Activated naive CD4-positive, alpha-beta T cell treated with anti-CD3 and anti-CD28 coated beads, Interleukin-2, amount 50 U/mL, for 24 hours (primary cell): ENCODE data around the gene MIOX.

ENCODE experiments used
- H3K27ac Mint-ChIP-seq: one replicate; pipeline ENCODE4 v1.8.0; 2021; ENCODE audit warnings: mild to moderate bottlenecking, mixed read lengths
- H3K27me3 Mint-ChIP-seq: one replicate; pipeline ENCODE4 v1.8.0; 2021; ENCODE audit warnings: mixed read lengths
- H3K36me3 Mint-ChIP-seq: one replicate; pipeline ENCODE4 v1.8.0; 2021; ENCODE audit warnings: mixed read lengths
- H3K4me1 Mint-ChIP-seq: one replicate; pipeline ENCODE4 v1.8.0; 2021; ENCODE audit warnings: mixed read lengths
- H3K4me3 Mint-ChIP-seq: one replicate; pipeline ENCODE4 v1.8.0; 2021; ENCODE audit warnings: mild to moderate bottlenecking, mixed read lengths
- H3K9me3 Mint-ChIP-seq: one replicate; pipeline ENCODE4 v1.8.0; 2021; ENCODE audit warnings: mixed read lengths

The MIOX gene

GRCh38 chr22:50490531-50491308 lies 4.1 kb downstream of the MIOX start:
- Mint-ChIP-seq H3K4me1 (peaks cover 7% of the 10 kb centered on the region), H3K36me3 (no peaks in the 10 kb centered on the region), H3K27me3 (no peaks in the 10 kb centered on the region), H3K4me3 (peak overlapping the region; percentile 38), H3K27ac (no peak overlapping the region), H3K9me3 (no peaks in the 10 kb centered on the region)

- Mint-ChIP-seq H3K4me1 (peaks cover 4% of the 10 kb centered on the region), H3K9me3 (no peaks in the 10 kb centered on the region), H3K27ac (no peak overlapping the region), H3K27me3 (no peaks in the 10 kb centered on the region), H3K4me3 (no peak overlapping the region), H3K36me3 (no peaks in the 10 kb centered on the region)
Observed at GRCh38 chr22:50497093-50497492, 10.4 kb downstream of the MIOX start.

GRCh38 chr22:50498322-50498890 lies 11.7 kb downstream of the MIOX start:
- Mint-ChIP-seq H3K27me3 (no peaks in the 10 kb centered on the region), H3K9me3 (no peaks in the 10 kb centered on the region), H3K4me3 (no peak overlapping the region), H3K36me3 (no peaks in the 10 kb centered on the region), H3K4me1 (peaks cover 4% of the 10 kb centered on the region), H3K27ac (no peak overlapping the region)

GRCh38 chr22:50500452-50500851 lies 13.8 kb downstream of the MIOX start:
- H3K4me1 Mint-ChIP-seq: peaks cover 4% of the 10 kb centered on the region
- H3K36me3 Mint-ChIP-seq: no peaks in the 10 kb centered on the region
- H3K9me3 Mint-ChIP-seq: no peaks in the 10 kb centered on the region
- H3K27ac Mint-ChIP-seq: peak overlapping the region; percentile 26
- no peaks in the 10 kb centered on the region for H3K27me3 Mint-ChIP-seq
- no peak overlapping the region for H3K4me3 Mint-ChIP-seq

- no peaks in the 10 kb centered on the region for H3K9me3 Mint-ChIP-seq
- no peak overlapping the region for H3K27ac Mint-ChIP-seq
- no peaks in the 10 kb centered on the region for H3K36me3 Mint-ChIP-seq
- peaks cover 4% of the 10 kb centered on the region for H3K4me1 Mint-ChIP-seq
- no peaks in the 10 kb centered on the region for H3K27me3 Mint-ChIP-seq
- H3K4me3 Mint-ChIP-seq: no peak overlapping the region
Observed at GRCh38 chr22:50502096-50502495, 15.4 kb downstream of the MIOX start.

- H3K27me3 Mint-ChIP-seq: no peaks in the 10 kb centered on the region
- H3K4me3 Mint-ChIP-seq: no peak overlapping the region
- H3K36me3 Mint-ChIP-seq: no peaks in the 10 kb centered on the region
- H3K9me3 Mint-ChIP-seq: no peaks in the 10 kb centered on the region
- peaks cover 4% of the 10 kb centered on the region for H3K4me1 Mint-ChIP-seq
- H3K27ac Mint-ChIP-seq: no peak overlapping the region
Observed at GRCh38 chr22:50502628-50503474, 16.2 kb downstream of the MIOX start.

- no peaks in the 10 kb centered on the region for H3K9me3 Mint-ChIP-seq
- peaks cover 2% of the 10 kb centered on the region for H3K4me1 Mint-ChIP-seq
- H3K27me3 Mint-ChIP-seq: no peaks in the 10 kb centered on the region
- no peak overlapping the region for H3K4me3 Mint-ChIP-seq
- H3K27ac Mint-ChIP-seq: no peak overlapping the region
- H3K36me3 Mint-ChIP-seq: no peaks in the 10 kb centered on the region
Observed at GRCh38 chr22:50503475-50504145, 17.0 kb downstream of the MIOX start.

GRCh38 chr22:50504369-50505211 lies 17.9 kb downstream of the MIOX start:
- Mint-ChIP-seq H3K9me3 (no peaks in the 10 kb centered on the region), H3K27ac (no peak overlapping the region), H3K4me3 (no peak overlapping the region), H3K4me1 (peaks cover 11% of the 10 kb centered on the region), H3K27me3 (no peaks in the 10 kb centered on the region), H3K36me3 (no peaks in the 10 kb centered on the region)

- H3K4me1 Mint-ChIP-seq: peaks cover 13% of the 10 kb centered on the region
- no peaks in the 10 kb centered on the region for H3K27me3 Mint-ChIP-seq
- no peak overlapping the region for H3K4me3 Mint-ChIP-seq
- no peaks in the 10 kb centered on the region for H3K36me3 Mint-ChIP-seq
- H3K27ac Mint-ChIP-seq: no peak overlapping the region
- no peaks in the 10 kb centered on the region for H3K9me3 Mint-ChIP-seq
Observed at GRCh38 chr22:50505276-50505775, 18.7 kb downstream of the MIOX start.

GRCh38 chr22:50505776-50506610 lies 19.3 kb downstream of the MIOX start:
- no peaks in the 10 kb centered on the region for H3K27me3 Mint-ChIP-seq
- H3K9me3 Mint-ChIP-seq: no peaks in the 10 kb centered on the region
- H3K4me1 Mint-ChIP-seq: peaks cover 13% of the 10 kb centered on the region
- peak overlapping the region; percentile 59 for H3K27ac Mint-ChIP-seq
- H3K36me3 Mint-ChIP-seq: no peaks in the 10 kb centered on the region
- peak overlapping the region; percentile 95 for H3K4me3 Mint-ChIP-seq

GRCh38 chr22:50506611-50507420 lies 20.2 kb downstream of the MIOX start:
- Mint-ChIP-seq H3K27ac (peak overlapping the region; percentile 80), H3K4me3 (peak overlapping the region; percentile 95), H3K27me3 (no peaks in the 10 kb centered on the region), H3K4me1 (peaks cover 13% of the 10 kb centered on the region), H3K36me3 (no peaks in the 10 kb centered on the region), H3K9me3 (no peaks in the 10 kb centered on the region)

GRCh38 chr22:50507421-50507990 lies 20.8 kb downstream of the MIOX start, which contains the start of gene LMF2:
LMF2 (minus strand) TSS chr22:50507702; CDS start chr22:50507675, 27 bp downstream.
- H3K4me3 Mint-ChIP-seq: peak within 1 kb of the TSS; percentile 95
- peak within 1 kb of the TSS; percentile 98 for H3K27ac Mint-ChIP-seq
- no peaks in the 10 kb centered on the region for H3K9me3 Mint-ChIP-seq
- H3K27me3 Mint-ChIP-seq: no peaks in the 10 kb centered on the region
- H3K36me3 Mint-ChIP-seq: no peaks in the 10 kb centered on the region
- H3K4me1 Mint-ChIP-seq: peaks cover 17% of the 10 kb centered on the region
